Measurements from ENCODE around the gene MCM8. TPM values are rescaled to one million over a fixed set of nuclear protein-coding genes. Genes with fewer than 3 reads are reported as not detected.

The MCM8 gene
- total and polyA plus RNA-seq, 3 donors from 2014 or later, result 19.9 to 25.4 (median 20.3) TPM

DNA sequence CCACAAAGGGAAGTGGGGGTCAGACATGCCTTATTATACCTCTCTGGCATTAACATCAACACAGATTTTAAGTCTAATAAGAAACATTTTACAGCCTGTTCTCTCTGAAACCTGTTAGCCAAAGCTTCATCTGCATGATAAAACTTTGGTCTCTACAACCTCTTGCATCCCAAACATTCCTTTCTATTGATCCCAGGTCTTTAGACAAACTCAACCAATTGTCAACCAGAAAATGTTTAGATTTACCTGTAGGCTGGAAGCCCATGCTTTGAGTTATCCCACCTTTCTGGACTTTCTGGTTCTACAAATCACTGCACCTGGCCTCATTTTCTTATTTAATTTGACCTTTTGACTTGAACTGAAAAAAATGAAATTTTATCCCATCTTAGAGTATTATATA is 20.8 kb downstream of the MCM8 start:
- DNase-seq, result no peak
- intact Hi-C loops (cut with DNase I; ENCODE audit: low total_unique reads), result no loop called here
- TF ChIP-seq, protein P1, sequence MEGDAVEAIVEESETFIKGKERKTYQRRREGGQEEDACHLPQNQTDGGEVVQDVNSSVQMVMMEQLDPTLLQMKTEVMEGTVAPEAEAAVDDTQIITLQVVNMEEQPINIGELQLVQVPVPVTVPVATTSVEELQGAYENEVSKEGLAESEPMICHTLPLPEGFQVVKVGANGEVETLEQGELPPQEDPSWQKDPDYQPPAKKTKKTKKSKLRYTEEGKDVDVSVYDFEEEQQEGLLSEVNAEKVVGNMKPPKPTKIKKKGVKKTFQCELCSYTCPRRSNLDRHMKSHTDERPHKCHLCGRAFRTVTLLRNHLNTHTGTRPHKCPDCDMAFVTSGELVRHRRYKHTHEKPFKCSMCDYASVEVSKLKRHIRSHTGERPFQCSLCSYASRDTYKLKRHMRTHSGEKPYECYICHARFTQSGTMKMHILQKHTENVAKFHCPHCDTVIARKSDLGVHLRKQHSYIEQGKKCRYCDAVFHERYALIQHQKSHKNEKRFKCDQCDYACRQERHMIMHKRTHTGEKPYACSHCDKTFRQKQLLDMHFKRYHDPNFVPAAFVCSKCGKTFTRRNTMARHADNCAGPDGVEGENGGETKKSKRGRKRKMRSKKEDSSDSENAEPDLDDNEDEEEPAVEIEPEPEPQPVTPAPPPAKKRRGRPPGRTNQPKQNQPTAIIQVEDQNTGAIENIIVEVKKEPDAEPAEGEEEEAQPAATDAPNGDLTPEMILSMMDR (IDR thresholded peaks at IDR 0.05), result no peak
- no peak for TF ChIP-seq POLR2A (IDR thresholded peaks at IDR 0.05)

DNA sequence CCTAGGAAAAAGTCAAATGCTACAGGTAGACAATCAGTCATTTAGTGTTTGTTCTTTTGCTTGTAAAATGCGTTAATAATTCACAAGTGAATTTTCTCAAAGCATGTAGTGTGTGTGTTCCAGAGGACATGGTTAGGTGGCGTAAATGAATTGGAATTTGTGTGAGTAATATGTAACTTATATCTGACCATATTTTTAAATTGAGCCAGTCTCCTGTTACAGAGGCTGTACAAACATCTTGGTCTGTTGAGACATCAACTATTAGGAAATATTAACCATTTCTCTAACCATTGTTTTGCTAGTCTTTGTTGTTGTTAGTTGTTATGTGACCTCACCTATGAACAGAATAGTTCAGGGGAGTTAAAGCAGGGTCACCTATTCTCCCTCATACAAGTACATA is 22.7 kb downstream of the MCM8 start:
- TF ChIP-seq, protein P1 (IDR thresholded peaks at IDR 0.05), result no peak
- TF ChIP-seq POLR2A (IDR thresholded peaks at IDR 0.05), result no peak
- intact Hi-C loops (cut with DNase I; ENCODE audit: low total_unique reads), result no loop called here
- DNase-seq, result no peak
- WGBS, 2 donors, result 88 to 95% methylated on average over 2 of the region's 2 CpGs
- Histone ChIP-seq H3K27ac (no peak overlapping the region), H3K4me1 (no peaks in the 10 kb centered on the region), H3K9me3 (no peaks in the 10 kb centered on the region), H3K4me3 (no peak overlapping the region), H3K27me3 (no peaks in the 10 kb centered on the region), H3K36me3 (ENCODE audit: low read depth, missing control alignments) (no peaks in the 10 kb centered on the region)

More for the DNA sequence above, 20.8 kb downstream of the MCM8 start:
- Histone ChIP-seq H3K27ac (no peak overlapping the region), H3K36me3 (ENCODE audit: low read depth, missing control alignments) (no peaks in the 10 kb centered on the region), H3K9me3 (no peaks in the 10 kb centered on the region), H3K4me3 (no peak overlapping the region), H3K4me1 (no peaks in the 10 kb centered on the region), H3K27me3 (no peaks in the 10 kb centered on the region)

DNA sequence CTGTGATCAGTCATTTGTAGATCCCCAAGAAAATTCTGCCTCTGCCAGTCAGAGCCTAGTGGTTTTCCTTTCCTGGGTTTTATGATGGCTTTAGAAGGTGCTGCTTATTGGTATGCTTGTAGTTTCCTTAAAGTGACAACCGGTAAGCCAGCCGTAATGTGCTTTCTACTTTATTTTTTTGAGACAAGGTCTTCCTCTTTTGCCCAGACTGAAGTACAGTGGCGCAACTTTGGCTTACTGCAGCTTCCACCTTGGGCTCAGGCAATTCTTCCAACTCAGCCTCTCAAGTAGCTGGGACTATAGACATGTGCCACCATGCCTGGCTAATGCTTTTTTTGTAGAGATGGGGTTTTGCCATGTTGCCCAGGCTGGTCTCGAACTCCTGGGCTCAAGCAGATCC is 23.5 kb downstream of the MCM8 start:
- Histone ChIP-seq H3K4me1 (no peaks in the 10 kb centered on the region), H3K4me3 (no peak overlapping the region), H3K9me3 (no peaks in the 10 kb centered on the region), H3K36me3 (ENCODE audit: low read depth, missing control alignments) (no peaks in the 10 kb centered on the region), H3K27ac (no peak overlapping the region), H3K27me3 (no peaks in the 10 kb centered on the region)
- TF ChIP-seq, protein P1 (IDR thresholded peaks at IDR 0.05), result no peak
- no peak for TF ChIP-seq POLR2A (IDR thresholded peaks at IDR 0.05)
- intact Hi-C loops (cut with DNase I; ENCODE audit: low total_unique reads), result no loop called here
- no peak for DNase-seq
- 85 to 99% methylated on average over 4 of the region's 4 CpGs for WGBS, 2 donors

DNA sequence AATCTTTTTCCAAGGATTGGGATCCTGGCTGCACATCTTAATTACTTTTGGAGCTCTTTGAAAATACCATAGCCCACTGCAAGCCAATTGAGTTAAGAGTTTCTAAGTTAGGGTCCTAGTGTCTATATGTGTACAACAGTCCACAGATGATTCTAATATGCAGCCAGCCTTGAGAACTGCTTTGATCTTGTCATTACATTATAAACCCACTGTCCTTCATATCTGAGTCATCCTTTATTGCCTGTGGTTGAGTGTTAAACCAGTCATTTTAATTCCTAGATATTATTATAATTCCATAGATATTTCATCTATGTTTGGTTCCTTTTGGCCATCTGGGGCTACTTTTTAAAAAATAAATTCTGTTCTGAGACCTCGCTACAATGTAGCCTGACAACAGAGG is 24.1 kb downstream of the MCM8 start:
- Histone ChIP-seq H3K27me3 (no peaks in the 10 kb centered on the region), H3K36me3 (ENCODE audit: low read depth, missing control alignments) (no peaks in the 10 kb centered on the region), H3K4me3 (no peak overlapping the region), H3K27ac (no peak overlapping the region), H3K4me1 (no peaks in the 10 kb centered on the region), H3K9me3 (no peaks in the 10 kb centered on the region)
- no peak for DNase-seq
- intact Hi-C loops (cut with DNase I; ENCODE audit: low total_unique reads), result no loop called here
- no peak for TF ChIP-seq POLR2A (IDR thresholded peaks at IDR 0.05)
- TF ChIP-seq, protein P1 (IDR thresholded peaks at IDR 0.05), result no peak
- 90 to 97% methylated on average over 1 of the region's 1 CpG for WGBS, 2 donors

DNA sequence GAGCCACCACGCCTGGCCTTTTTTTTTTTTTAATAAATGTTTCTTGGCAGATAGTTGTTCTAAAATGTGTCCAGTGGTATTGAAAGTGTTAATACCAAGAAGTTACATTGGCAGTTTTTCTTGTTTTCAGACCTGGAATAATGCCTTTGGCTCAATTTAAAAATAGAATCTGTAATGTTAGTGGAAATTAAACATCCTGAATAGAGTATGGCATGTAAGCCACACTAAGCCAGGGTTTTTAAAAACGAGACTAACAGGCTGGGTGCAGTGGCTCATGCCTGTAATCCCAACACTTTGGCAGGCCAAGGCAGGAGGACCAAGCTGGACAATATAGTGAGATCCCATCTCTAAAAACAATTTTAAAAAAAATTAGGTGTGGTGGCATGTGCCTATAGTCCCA is 25.3 kb downstream of the MCM8 start:
- no peaks in the 10 kb centered on the region for H3K36me3 ChIP-seq (ENCODE audit: low read depth, missing control alignments)

More for the DNA sequence above, 25.3 kb downstream of the MCM8 start:
- Histone ChIP-seq H3K27me3 (no peaks in the 10 kb centered on the region), H3K4me3 (no peak overlapping the region), H3K4me1 (no peaks in the 10 kb centered on the region), H3K27ac (no peak overlapping the region), H3K9me3 (no peaks in the 10 kb centered on the region)
- WGBS, 2 donors, result 68 to 80% methylated on average over 2 of the region's 2 CpGs
- no peak for TF ChIP-seq POLR2A (IDR thresholded peaks at IDR 0.05)
- TF ChIP-seq, protein P1 (IDR thresholded peaks at IDR 0.05), result no peak
- DNase-seq, result no peak
- intact Hi-C loops (cut with DNase I; ENCODE audit: low total_unique reads), result no loop called here
